GM21528 (cell line): ENCODE measurements around the gene EFL1.
A peak's percentile ranks its signal among the peaks of the same experiment; 100 is the strongest.
"Not testable (repeated sequence)": the region's sequence is repeated elsewhere in the genome, so short reads cannot be mapped to it uniquely, and the experiment has no call there.

Experiments
- ATAC-seq: cut with Tn5 transposase; IDR thresholded peaks from one replicate; pipeline ENCODE4 v1.9.1; 2021; ENCODE audit warnings: mild to moderate bottlenecking, moderate library complexity; ENCODE audit not compliant: unreplicated experiment, low FRiP score

EFL1 gene

DNA sequence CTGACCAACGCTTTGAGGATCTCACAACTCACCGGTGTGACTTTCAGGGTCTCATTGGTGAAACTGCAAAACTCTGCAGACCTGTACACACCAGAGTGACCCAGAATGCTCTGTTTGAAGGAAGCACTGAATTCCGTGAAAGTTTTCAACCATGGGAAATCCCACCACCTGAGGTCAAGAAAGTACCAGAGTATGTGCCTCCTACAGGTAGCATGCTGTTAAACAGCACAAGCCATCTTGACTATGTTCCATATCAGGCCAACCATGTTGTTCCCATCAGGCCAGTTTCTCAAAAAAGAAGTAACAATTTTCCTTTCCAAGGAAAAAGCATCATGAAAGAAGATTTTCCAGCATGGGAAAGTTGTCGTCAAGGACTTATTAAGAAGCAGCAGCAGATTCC is 19.9 kb upstream of the EFL1 start:
- ATAC-seq, result not testable (repeated sequence)

DNA sequence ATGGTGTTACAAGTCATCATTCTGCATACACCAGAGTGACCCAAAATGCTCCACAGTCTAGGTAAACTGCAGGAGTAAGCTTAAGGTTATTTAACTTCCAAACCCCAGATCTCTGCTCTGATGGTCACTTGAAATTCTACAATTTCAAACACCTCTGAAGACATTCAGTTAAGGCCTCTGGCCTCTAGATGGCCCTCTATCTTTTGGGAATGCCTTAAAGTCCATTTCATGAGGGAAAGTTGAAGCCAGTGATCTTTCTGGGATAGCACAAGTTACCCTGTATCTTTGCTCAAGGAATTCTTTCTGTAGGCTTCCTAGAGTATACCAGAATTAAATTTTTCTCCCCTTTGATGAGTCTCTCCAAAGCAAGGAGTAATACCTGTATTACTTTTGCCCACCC is 18.7 kb upstream of the EFL1 start:
- not testable (repeated sequence) for ATAC-seq

DNA sequence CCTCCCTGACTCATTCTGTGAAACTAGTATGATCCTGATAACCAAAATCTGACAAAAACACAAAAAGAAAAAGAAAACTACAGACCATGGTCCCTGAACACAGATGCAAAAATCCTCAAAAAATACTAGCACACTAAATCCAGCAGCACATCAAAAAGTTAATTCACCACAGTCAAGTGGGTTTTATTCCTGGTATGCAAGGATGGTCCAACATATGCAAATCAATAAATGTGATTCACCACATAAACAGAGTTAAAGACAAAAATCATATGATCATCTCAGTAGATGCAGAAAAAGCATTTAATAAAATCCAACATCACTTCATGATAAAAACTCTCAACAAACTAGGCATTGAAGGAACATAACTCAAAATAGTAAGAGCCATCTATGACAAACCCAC is 12.9 kb upstream of the EFL1 start:
- no peak for ATAC-seq

GRCh38 chr15:82272154-82272553 is 9.6 kb upstream of the EFL1 start:
- ATAC-seq, result no peak

- not testable (repeated sequence) for ATAC-seq
Observed at GRCh38 chr15:82268454-82268853, 5.9 kb upstream of the EFL1 start.

DNA sequence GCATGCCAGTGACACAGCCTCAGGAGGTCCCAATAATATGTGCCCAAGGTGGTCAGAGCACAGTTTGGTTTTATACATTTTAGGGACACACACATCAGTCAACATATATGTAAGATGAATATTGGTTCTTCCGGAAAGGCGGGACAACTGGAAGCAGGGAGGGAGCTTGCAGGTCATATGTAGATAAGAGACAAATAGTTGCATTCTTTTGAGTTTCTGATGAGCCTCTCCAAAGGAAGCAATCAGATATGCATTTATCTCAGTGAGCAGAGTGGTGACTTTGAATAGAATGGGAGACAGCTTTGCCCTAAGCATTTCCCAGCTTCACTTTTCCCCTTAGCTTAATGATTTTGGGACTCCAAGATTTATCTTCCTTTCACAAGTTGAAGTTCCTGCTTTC is 4.6 kb upstream of the EFL1 start:
- not testable (repeated sequence) for ATAC-seq

DNA sequence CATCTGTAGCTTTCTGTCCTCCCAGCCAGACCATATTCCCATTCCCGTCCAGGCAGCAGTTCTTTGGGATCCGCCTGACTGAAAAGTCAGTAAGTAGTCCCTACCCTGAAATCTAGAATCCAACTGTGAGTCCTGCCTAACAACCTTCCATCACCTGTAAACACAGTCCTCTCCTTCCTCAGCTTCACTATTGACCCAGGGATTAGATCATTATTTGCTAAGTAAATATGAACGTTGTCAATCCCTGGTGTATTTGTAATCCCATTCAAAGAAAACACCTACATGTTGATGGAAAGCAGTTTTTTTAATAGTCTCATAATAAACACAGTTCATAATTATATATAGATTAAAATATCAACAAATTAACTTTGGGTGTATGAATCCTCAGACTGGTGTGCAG is 816 bp upstream of the EFL1 start:
- ATAC-seq, result no peak

DNA sequence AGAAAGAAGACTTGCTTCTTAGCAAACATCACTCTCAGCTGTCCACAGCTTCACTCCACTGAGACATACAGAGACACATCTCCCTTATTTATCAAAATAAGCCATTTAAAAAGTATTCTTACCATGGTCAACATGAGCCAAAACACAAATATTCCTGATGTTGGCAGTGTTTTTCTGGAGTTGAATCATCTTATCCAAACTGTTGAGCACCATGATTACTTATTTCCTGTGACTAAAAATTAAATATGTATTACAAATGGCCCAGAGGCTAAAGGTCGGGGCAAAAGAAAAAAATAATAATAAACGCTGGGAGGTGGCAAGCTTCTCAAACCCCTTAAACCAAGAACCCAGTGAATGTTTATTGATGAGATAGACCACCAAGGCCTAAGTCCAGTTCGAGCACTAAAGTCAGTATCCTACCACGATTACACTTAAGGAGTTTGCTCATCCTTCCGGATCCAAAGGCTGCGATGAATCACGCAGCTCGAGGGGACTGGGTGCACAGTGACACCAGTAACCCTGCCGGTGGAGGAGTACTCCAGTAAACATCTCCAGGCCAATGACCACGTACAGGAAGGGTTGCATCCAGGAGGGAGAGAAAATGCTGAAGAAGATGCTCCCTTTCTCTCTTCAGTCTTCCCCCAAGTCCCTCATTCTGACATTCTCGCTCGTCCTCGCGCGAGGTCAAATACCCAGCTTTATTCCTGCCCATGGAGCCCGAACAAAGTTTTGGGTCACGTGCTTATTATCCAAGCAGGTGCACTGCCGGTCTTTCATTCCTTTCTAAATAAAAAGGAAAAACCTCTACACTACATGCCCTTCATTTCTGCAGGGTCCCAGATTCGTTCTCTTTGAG is 740 bp downstream of the EFL1 start:
- peak; percentile 38 for ATAC-seq

DNA sequence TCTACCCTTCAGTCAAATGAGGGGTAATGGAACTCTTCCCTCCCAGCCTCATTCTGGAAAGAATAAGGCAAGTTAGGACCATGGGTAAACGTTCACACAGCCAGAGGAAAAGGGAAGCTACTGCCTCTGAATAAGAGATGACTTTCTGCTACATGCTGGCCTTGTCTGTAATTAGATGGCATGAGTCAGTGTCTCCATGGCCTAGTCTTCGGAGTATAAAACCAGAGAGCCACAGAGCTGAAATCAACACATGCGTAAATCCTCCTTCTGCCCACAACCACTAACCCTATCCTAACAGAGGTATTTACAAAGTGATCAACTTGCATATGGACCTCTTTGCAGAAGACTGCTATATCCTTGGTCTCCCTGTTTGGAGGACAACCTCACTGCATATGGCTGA is 14.3 kb downstream of the EFL1 start:
- ATAC-seq, result not testable (repeated sequence)

DNA sequence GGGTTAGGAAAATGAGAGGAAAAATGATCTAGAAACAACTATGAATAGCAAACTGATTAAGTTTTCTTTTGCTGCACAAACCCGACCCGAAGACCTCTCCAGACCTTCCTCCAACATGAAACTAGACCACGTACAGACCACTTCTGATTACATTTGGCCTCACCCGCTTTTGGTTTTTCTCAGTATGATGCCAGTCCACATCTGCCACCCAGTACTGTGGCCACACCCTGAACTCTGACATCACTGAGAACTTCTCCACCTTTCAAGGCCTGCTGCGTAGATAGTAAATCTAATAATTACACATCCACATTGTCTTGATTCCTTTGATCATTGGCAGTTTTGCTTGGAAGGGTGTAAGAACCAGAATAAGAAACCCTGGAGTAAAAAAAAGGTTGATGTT is 16.6 kb downstream of the EFL1 start:
- not testable (repeated sequence) for ATAC-seq

GRCh38 chr15:82243644-82244043 is 18.9 kb downstream of the EFL1 start:
- ATAC-seq, result not testable (repeated sequence)

DNA sequence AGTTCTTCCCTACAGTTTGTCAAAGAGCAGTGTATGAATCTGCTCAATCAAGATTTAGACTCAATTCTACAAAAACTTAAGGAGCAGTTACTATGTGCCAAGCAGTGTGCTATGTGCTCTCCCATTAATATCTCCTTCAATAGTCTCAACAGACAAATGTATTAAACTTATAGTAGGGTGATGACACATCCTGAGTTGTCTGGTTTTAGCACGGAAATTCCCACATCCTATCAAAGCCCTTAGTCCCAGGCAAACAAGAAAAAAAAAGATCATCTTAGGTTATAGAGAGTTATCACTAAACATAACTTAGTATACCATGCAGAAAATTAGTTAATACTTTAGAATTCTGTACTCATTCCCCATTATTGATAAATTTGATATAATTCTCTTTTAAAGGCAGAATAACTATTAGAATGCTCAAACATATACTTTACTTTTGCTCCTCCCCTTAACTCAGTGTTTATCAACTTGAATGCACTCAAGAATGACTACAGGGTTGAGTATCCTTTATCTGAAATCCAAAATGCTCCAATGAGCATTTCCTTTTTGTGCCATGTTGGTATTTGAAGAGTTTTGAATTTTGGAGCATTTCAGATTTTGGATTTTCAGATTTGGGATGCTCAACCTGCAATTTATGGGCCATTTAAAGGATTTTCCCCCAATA is 20.6 kb downstream of the EFL1 start:
- ATAC-seq, result not testable (repeated sequence)

GRCh38 chr15:82239685-82240391 is 22.7 kb downstream of the EFL1 start:
- ATAC-seq, result no peak

- not testable (repeated sequence) for ATAC-seq
Observed at GRCh38 chr15:82237944-82238534, 24.5 kb downstream of the EFL1 start.

- ATAC-seq, result no peak
Observed at GRCh38 chr15:82231842-82232241, 30.7 kb downstream of the EFL1 start.

DNA sequence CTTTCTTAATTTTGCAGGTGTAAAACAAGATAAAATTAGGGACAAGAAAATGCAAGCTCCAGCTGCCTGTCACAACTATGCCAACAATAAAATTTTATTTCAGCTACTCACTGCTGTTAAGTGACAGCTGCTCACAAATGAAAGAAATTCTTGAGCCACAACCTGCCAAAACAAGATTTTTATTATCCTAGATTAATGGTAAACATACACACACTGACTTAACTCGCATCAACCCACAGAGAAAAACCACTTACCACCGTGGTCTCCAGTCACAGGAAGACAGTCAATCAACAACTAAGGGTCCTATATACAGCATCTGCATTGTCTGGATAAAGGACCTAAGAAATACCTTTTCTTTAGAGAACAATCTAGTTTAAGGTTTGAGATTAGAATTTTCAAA is 31.3 kb downstream of the EFL1 start:
- no peak for ATAC-seq

GRCh38 chr15:82228750-82229149 is 33.8 kb downstream of the EFL1 start:
- no peak for ATAC-seq

- not testable (repeated sequence) for ATAC-seq
Observed at GRCh38 chr15:82221535-82221934, 41.0 kb downstream of the EFL1 start.

DNA sequence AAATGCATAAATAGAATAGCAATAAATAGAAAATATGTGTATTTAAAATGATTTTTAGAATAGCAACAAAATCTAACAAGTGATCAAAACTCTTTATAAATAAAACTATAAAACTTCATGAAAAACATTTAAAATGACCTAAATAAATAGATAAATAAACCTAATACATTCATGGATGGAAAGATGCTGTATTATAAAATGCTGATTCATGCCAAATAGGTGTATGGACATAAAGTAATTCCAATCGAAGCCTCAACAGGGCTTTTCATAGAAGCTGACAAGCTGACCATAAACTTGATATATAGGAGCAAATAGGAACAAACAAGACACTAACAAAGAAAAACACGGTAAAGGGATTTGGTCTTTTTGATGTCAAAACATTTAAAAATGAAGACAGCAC is 46.4 kb downstream of the EFL1 start:
- not testable (repeated sequence) for ATAC-seq

GRCh38 chr15:82212201-82212600 is 50.3 kb downstream of the EFL1 start:
- ATAC-seq, result not testable (repeated sequence)

DNA sequence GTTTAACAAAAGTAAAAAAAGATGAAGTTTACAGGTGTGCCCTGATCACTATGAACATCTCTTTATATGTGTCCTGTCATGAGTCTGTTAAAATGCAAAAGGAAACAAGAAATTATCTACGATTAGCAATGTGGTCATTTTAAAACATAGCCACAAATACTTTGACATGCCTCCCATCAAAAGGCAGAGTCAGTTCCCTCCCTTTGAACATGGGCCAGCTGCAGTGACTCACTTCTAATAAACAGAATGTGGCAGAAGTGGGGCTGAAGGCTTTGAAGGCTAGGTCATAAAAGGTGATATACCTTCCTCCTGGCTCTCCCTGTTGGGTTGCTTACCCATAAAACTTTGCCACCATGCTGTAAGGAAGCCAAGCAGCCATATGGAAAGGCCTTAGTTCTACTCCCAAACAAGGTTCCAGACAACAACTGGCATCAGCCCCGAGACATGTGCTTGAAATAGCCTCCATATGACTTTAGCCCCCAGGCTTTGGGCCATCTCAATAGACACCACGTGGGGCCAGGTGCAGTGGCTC is 52.4 kb downstream of the EFL1 start:
- ATAC-seq, result not testable (repeated sequence)
